Stimulated activated effector memory CD8-positive, alpha-beta T cell treated with anti-CD3 and anti-CD28 coated beads, Interleukin-12 subunit alpha, Interleukin-12 subunit beta, amount 100 ng/mL, for 72 hours (primary cell): ENCODE data around the gene SYNPO2.
"Not testable (repeated sequence)": the region's sequence is repeated elsewhere in the genome, so short reads cannot be mapped to it uniquely, and the experiment has no call there.

Experiments used
- ATAC-seq: fragments of 150-1000 bp; cut with Tn5 transposase; 2 replicates; pipeline ENCODE4 v1.10.0; 2021
- DNase-seq, 2 donors: peaks; one replicate each; pipeline ENCODE4 v3.0.0; 2021 to 2022; ENCODE audit warnings: low spot score in 2 of 2
- H3K27ac Mint-ChIP-seq: one replicate; pipeline ENCODE4 v1.8.0; 2022; ENCODE audit warnings: mild to moderate bottlenecking, mixed read lengths
- H3K36me3 Mint-ChIP-seq: one replicate; pipeline ENCODE4 v1.8.0; 2022; ENCODE audit warnings: mild to moderate bottlenecking, mixed read lengths
- H3K4me1 Mint-ChIP-seq: one replicate; pipeline ENCODE4 v1.8.0; 2022; ENCODE audit warnings: mixed read lengths
- H3K4me3 Mint-ChIP-seq: one replicate; pipeline ENCODE4 v1.8.0; 2022; ENCODE audit warnings: mild to moderate bottlenecking, mixed read lengths
- H3K9me3 Mint-ChIP-seq: one replicate; pipeline ENCODE4 v1.8.0; 2022; ENCODE audit warnings: mixed read lengths

Gene SYNPO2

GRCh38 chr4:119048446-119048845 lies 159.8 kb downstream of the SYNPO2 start:
- ATAC-seq: no peak
- no peaks in the 10 kb centered on the region for H3K4me1 Mint-ChIP-seq
- no peak overlapping the region for H3K4me3 Mint-ChIP-seq
- no peak for DNase-seq
- no peaks in the 10 kb centered on the region for H3K36me3 Mint-ChIP-seq
- no peaks in the 10 kb centered on the region for H3K9me3 Mint-ChIP-seq
- no peak overlapping the region for H3K27ac Mint-ChIP-seq

DNA sequence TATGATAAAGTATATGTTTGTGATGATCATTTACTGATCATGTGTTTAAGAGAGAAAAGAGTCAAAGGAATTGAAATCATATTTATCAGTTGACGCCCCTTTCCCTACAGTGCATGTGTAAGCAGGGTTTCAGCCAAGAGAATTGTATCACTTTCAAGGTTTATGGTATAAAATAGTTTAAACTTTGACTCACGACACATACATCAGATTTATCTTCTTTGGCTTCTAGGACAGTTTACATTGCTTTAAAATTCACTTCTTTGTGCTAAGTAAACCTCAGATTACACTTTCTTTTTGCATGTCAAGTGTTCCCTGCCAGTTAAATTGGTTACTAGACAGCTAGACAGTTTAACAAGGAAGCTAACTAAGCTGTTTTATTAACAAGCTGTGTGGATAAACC lies 160.7 kb downstream of the SYNPO2 start:
- ATAC-seq (no peak), DNase-seq (no peak)
- Mint-ChIP-seq H3K36me3 (no peaks in the 10 kb centered on the region), H3K9me3 (no peaks in the 10 kb centered on the region), H3K4me3 (no peak overlapping the region), H3K4me1 (no peaks in the 10 kb centered on the region), H3K27ac (no peak overlapping the region)

DNA sequence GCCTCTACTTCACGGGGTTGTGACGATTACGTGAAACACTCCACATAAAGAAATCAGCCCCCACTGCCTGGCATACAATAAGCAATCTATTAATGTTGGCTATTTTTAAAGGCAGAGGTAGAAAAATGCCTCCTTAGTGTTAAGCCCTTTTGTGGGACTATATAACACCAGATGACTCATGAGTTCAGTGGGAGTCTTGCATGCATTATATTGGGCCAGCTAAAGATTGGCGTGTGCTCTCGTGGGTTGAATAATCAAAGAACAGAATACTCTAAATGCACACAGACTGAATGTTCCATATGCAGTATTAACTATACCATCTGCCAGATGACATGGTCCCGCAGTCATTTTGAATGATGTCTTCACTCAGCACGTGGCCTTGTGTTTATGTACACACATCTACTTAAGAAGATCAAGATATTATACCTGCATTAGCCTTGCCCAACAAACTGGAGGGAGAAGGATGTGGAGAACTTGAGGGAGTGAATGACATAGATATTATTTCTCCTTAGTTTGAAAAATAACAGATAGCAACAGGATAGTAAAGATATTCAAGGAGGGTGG lies 162.0 kb downstream of the SYNPO2 start:
- no peak overlapping the region for H3K27ac Mint-ChIP-seq
- no peak for ATAC-seq
- no peaks in the 10 kb centered on the region for H3K4me1 Mint-ChIP-seq
- no peak for DNase-seq
- H3K4me3 Mint-ChIP-seq: no peak overlapping the region
- H3K9me3 Mint-ChIP-seq: no peaks in the 10 kb centered on the region
- H3K36me3 Mint-ChIP-seq: no peaks in the 10 kb centered on the region

GRCh38 chr4:119053245-119053644 lies 164.6 kb downstream of the SYNPO2 start:
- no peak overlapping the region for H3K4me3 Mint-ChIP-seq
- DNase-seq (no peak), ATAC-seq (no peak)
- no peaks in the 10 kb centered on the region for H3K36me3 Mint-ChIP-seq
- H3K9me3 Mint-ChIP-seq: no peaks in the 10 kb centered on the region
- H3K4me1 Mint-ChIP-seq: no peaks in the 10 kb centered on the region
- H3K27ac Mint-ChIP-seq: no peak overlapping the region

- peak; percentile 26 for ATAC-seq
- H3K4me3 Mint-ChIP-seq: no peak overlapping the region
- H3K27ac Mint-ChIP-seq: no peak overlapping the region
- H3K4me1 Mint-ChIP-seq: no peaks in the 10 kb centered on the region
- no peak for DNase-seq
- H3K36me3 Mint-ChIP-seq: no peaks in the 10 kb centered on the region
- H3K9me3 Mint-ChIP-seq: no peaks in the 10 kb centered on the region
Measured at GRCh38 chr4:119053997-119054396, 165.3 kb downstream of the SYNPO2 start.

- DNase-seq: no peak
Measured at GRCh38 chr4:119057417-119057816, 168.8 kb downstream of the SYNPO2 start.

DNA sequence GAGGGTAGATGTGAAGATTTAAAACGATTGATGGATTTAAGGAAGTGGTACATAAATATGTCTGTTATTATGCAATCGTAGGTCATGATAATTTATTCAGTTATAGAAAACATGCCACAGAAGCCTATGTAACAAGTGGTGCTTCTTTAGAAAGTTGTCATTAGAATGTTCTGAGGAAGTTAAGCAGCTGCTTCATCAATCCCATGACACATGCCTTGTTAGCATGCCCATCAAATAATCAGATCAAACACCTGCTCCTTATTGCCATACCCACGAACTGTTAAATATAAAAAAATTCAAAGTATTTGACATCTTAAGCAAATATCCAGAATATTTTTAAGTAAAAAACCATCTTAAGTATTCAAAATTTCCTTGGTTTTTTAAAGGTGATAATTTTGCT lies 170.6 kb downstream of the SYNPO2 start:
- Mint-ChIP-seq H3K36me3 (no peaks in the 10 kb centered on the region), H3K4me3 (no peak overlapping the region), H3K9me3 (no peaks in the 10 kb centered on the region), H3K4me1 (no peaks in the 10 kb centered on the region), H3K27ac (no peak overlapping the region)
- no peak for DNase-seq
- ATAC-seq: no peak

More at GRCh38 chr4:119057417-119057816, 168.8 kb downstream of the SYNPO2 start:
- Mint-ChIP-seq H3K36me3 (no peaks in the 10 kb centered on the region), H3K4me1 (no peaks in the 10 kb centered on the region), H3K9me3 (no peaks in the 10 kb centered on the region), H3K4me3 (no peak overlapping the region), H3K27ac (no peak overlapping the region)
- ATAC-seq: no peak

DNA sequence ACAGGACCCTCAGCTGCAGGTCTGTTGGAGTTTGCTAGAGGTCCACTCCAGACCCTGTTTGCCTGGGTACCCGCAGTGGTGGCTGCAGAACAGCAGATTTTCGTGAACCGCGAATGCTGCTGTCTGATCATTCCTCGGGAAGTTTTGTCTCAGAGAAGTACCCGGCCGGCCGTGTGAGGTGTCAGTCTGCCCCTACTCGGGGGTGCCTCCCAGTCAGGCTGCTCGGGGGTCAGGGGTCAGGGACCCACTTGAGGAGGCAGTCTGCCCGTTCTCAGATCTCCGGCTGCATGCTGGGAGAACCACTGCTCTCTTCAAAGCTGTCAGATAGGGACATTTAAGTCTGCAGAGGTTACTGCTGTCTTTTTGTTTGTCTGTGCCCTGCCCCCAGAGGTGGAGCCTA lies 178.5 kb downstream of the SYNPO2 start:
- H3K9me3 Mint-ChIP-seq, H3K27ac Mint-ChIP-seq, ATAC-seq, H3K36me3 Mint-ChIP-seq, H3K4me1 Mint-ChIP-seq, H3K4me3 Mint-ChIP-seq, DNase-seq: not testable (repeated sequence)

GRCh38 chr4:119067670-119068360 lies 179.2 kb downstream of the SYNPO2 start:
- H3K36me3 Mint-ChIP-seq, ATAC-seq, DNase-seq, H3K4me3 Mint-ChIP-seq, H3K4me1 Mint-ChIP-seq, H3K27ac Mint-ChIP-seq, H3K9me3 Mint-ChIP-seq: not testable (repeated sequence)

GRCh38 chr4:119068529-119068962 lies 179.9 kb downstream of the SYNPO2 start:
- no peak overlapping the region for H3K27ac Mint-ChIP-seq
- H3K9me3 Mint-ChIP-seq: peaks cover 3% of the 10 kb centered on the region
- ATAC-seq (no peak), DNase-seq (no peak)
- no peak overlapping the region for H3K4me3 Mint-ChIP-seq
- no peaks in the 10 kb centered on the region for H3K4me1 Mint-ChIP-seq
- H3K36me3 Mint-ChIP-seq: no peaks in the 10 kb centered on the region

DNA sequence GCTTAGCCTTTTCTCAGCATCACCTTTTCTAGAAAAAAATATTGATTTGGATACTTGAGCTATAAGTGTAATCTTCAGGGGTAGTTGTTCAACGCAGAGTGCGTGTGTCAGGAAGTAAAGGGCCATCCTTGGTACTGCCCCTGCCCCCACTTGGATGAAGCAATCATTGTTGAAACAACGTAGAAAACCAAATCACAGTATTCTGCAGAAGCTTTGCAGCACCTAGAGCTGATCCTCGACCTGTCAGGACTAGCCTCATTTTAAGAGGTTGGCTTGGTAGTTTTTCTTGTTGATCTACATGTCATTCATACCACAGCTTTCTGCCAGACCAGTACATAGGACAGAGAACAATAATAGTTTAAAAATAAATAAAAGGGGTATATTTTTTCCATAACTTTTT lies 181.6 kb downstream of the SYNPO2 start:
- no peak overlapping the region for H3K4me3 Mint-ChIP-seq
- H3K36me3 Mint-ChIP-seq: no peaks in the 10 kb centered on the region
- H3K27ac Mint-ChIP-seq: no peak overlapping the region
- DNase-seq (no peak), ATAC-seq (no peak)
- H3K9me3 Mint-ChIP-seq: peaks cover 3% of the 10 kb centered on the region
- H3K4me1 Mint-ChIP-seq: no peaks in the 10 kb centered on the region

DNA sequence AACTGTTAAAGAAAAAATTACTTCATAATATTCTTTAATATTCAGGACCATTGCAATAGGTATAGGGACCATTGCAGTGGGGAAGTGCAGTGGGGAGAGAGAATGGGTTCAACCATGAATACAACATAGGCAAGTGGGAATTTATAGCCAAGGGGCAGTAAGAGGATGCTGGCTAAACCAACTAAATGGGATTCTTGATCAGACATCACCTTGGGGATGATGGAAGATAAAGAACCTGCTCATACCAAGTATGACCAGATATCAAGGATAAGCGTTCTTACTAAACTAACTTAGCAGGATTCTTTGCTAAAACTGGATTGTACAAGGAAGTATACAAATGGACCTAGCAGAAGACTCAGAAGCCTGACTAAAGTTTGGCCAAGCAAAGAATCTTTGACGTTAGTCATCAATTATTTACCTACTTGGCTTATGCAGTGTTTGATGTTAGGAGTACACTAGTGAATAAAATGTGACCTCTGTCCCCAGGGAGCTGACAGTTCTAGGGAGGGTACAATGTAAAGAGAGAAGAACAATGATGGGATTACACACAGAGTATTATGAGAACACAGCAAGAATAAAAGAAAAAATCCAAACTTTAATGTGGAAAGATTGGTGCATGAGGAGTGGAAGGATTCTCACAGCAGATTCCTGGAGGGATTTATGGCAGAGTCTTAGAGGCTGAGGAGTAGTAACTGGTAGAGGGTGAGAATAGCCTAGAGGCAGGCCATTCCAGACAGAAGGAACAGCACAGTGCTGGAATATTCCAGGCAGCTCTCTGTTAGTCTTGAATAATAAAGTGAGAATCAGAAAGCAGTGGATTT lies 192.3 kb downstream of the SYNPO2 start:
- ATAC-seq (no peak), DNase-seq (no peak)
- H3K36me3 Mint-ChIP-seq: no peaks in the 10 kb centered on the region
- no peaks in the 10 kb centered on the region for H3K9me3 Mint-ChIP-seq
- no peaks in the 10 kb centered on the region for H3K4me1 Mint-ChIP-seq
- no peak overlapping the region for H3K4me3 Mint-ChIP-seq
- no peak overlapping the region for H3K27ac Mint-ChIP-seq

- H3K4me3 Mint-ChIP-seq: no peak overlapping the region
- H3K27ac Mint-ChIP-seq: no peak overlapping the region
- no peak for ATAC-seq
Measured at GRCh38 chr4:119081542-119081859, 192.8 kb downstream of the SYNPO2 start.

GRCh38 chr4:119081943-119082342 lies 193.3 kb downstream of the SYNPO2 start:
- no peak overlapping the region for H3K4me3 Mint-ChIP-seq
- no peaks in the 10 kb centered on the region for H3K4me1 Mint-ChIP-seq
- no peak overlapping the region for H3K27ac Mint-ChIP-seq
- no peak for DNase-seq
- no peaks in the 10 kb centered on the region for H3K9me3 Mint-ChIP-seq
- ATAC-seq: no peak
- H3K36me3 Mint-ChIP-seq: no peaks in the 10 kb centered on the region

More at GRCh38 chr4:119081542-119081859, 192.8 kb downstream of the SYNPO2 start:
- DNase-seq: no peak
- Mint-ChIP-seq H3K36me3 (no peaks in the 10 kb centered on the region), H3K9me3 (no peaks in the 10 kb centered on the region), H3K4me1 (no peaks in the 10 kb centered on the region)

DNA sequence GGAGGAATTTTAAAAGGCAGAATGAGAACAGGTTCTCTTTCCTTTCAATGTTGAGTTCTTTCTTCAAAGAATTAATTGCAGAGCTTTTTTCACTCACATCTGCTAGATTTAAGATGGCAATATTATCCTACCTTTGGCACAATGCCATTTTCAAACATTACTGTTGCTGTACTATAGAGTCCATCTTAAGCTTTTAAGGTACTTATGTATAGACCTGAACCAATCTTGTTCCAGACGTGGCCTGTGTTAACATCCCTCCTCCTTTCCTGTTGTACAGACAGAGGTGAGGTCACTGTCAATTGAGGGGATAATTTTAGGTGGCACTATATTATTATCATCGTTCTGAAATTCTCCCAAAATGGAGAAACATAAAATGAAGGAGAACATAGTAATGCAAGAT lies 194.0 kb downstream of the SYNPO2 start:
- H3K36me3 Mint-ChIP-seq: no peaks in the 10 kb centered on the region
- DNase-seq (no peak), ATAC-seq (no peak)
- H3K4me1 Mint-ChIP-seq: no peaks in the 10 kb centered on the region
- no peak overlapping the region for H3K4me3 Mint-ChIP-seq
- H3K9me3 Mint-ChIP-seq: no peaks in the 10 kb centered on the region
- H3K27ac Mint-ChIP-seq: no peak overlapping the region

GRCh38 chr4:119084513-119084912 lies 195.9 kb downstream of the SYNPO2 start:
- ATAC-seq: no peak

More at GRCh38 chr4:119084513-119084912, 195.9 kb downstream of the SYNPO2 start:
- DNase-seq: no peak
- Mint-ChIP-seq H3K4me1 (no peaks in the 10 kb centered on the region), H3K27ac (no peak overlapping the region), H3K4me3 (no peak overlapping the region), H3K36me3 (no peaks in the 10 kb centered on the region), H3K9me3 (no peaks in the 10 kb centered on the region)
